ENCODE results near the gene CD47.

CD47 gene

DNA sequence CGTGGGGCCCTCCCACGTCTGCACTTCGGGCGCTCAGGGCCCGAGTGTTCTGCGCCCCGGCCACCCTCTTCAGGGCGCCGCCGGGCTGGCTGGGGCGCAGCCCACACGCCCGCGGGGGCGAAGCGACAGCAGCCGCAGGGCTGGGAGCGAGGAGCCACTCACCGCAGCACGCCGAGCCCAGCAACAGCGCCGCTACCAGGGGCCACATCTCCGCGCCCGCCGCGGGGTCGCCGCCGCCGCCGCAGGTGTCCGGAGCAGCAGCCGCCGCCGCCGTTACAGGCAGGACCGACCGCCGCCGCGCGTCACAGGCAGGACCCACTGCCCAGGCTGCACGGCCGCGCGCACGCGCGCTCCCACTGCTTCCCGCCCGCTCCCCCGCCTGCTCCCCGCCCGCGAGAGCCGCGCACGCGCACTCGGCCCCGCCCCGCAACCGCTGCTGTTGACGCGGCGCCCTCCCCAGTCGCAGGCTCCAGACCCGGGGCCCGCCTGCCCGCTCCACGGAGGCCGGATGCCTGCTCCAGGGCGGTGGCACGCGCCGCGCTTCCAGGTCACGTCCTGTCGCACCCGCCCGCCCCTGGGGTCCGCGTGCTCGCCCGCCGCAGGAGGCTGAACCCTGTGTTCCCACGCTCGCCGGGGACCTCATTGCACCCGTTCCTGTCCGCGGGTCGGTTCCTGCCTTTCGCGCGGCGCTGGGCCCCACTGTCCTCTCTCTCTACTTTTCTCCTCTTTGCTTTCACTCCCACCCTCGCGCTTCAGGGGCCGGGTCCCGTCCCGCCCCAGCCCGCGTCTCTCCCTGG is at the start of gene CD47:
CD47 (minus strand) TSS at position 331 of the 797 bp plus-strand sequence; CDS start at position 208, 123 bp downstream.
- DNase-seq (ENCODE audit: low read depth), result peak; percentile 62
- TF ChIP-seq, protein P1, sequence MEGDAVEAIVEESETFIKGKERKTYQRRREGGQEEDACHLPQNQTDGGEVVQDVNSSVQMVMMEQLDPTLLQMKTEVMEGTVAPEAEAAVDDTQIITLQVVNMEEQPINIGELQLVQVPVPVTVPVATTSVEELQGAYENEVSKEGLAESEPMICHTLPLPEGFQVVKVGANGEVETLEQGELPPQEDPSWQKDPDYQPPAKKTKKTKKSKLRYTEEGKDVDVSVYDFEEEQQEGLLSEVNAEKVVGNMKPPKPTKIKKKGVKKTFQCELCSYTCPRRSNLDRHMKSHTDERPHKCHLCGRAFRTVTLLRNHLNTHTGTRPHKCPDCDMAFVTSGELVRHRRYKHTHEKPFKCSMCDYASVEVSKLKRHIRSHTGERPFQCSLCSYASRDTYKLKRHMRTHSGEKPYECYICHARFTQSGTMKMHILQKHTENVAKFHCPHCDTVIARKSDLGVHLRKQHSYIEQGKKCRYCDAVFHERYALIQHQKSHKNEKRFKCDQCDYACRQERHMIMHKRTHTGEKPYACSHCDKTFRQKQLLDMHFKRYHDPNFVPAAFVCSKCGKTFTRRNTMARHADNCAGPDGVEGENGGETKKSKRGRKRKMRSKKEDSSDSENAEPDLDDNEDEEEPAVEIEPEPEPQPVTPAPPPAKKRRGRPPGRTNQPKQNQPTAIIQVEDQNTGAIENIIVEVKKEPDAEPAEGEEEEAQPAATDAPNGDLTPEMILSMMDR (IDR thresholded peaks at IDR 0.05; ENCODE audit: low read depth, low read length, missing control alignments), result no peak
- peak within 1 kb of the TSS; percentile 87 for H3K4me3 ChIP-seq (ENCODE audit: low read depth, low read length)
- in situ Hi-C loops (cut with HindIII; ENCODE audit: low sequenced_read_pairs), result no loop called here

DNA sequence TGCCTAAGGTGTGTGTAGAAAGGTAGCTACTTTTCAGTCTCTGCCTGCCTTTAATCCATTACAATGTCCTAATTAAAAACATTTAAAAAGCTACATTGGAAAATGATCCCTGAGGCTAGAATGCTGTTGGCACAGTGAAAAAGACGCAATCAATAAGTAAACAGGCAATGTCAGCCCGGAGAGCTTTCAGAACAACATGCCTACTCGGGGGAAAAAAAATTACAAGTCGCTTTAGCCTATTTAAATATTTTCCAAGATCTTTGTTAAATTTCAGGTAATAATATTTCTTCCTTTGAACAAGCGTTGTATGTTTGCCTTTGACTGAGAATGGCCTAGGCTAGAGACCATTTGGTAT is 46.6 kb upstream of the CD47 start:
- no peak overlapping the region for H3K4me3 ChIP-seq (ENCODE audit: low read depth, low read length)
- DNase-seq (ENCODE audit: low read depth), result no peak
- TF ChIP-seq, protein P1 (IDR thresholded peaks at IDR 0.05; ENCODE audit: low read depth, low read length, missing control alignments), result no peak
- in situ Hi-C loops (cut with HindIII; ENCODE audit: low sequenced_read_pairs), result no loop called here

DNA sequence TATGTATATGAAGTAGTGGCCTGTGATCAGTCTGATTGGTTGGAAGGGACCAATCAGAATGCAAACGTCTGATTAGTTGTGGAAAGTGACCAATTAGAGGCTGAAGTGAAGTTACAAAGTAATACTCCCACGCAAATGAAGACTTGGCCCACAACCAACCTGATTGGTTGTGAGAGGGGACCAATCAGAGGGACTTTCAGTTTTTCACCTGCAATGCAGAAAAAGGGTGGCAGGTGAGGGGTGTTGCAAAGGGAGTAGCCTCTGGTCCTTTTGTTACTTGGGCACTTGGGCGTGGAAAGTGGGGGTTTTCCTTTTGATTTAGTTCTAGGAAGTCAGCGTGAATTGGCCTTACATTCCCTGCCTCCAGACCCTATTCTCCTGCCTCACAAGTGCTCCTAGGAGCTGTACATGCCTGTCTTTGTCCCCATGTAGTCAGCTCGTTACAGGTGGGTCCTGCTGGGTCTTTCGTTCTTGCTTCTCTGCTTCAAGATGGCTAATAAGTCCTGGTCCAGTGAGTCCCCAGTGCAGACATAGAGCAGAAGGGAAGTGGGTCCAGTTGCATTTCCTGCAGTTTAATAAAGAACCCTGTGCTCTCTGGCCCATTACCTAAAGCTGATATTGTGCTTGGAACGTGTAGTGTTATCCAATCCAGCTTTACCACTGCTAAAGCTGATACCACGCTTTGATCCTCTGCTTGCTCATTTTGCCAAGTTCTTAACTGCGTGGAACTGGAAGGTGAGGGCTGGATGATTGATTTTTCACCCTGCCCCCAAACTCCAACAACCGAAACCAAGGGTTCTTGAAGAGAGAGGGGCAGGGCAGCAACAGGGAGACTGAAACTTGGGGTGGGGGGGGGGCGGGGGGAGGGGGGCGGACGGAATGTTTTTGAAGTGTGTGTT is 46.0 kb upstream of the CD47 start:
- no peak for DNase-seq (ENCODE audit: low read depth)
- H3K4me3 ChIP-seq (ENCODE audit: low read depth, low read length), result no peak overlapping the region
- in situ Hi-C loops (cut with HindIII; ENCODE audit: low sequenced_read_pairs), result no loop called here
- TF ChIP-seq, protein P1 (IDR thresholded peaks at IDR 0.05; ENCODE audit: low read depth, low read length, missing control alignments), result no peak

DNA sequence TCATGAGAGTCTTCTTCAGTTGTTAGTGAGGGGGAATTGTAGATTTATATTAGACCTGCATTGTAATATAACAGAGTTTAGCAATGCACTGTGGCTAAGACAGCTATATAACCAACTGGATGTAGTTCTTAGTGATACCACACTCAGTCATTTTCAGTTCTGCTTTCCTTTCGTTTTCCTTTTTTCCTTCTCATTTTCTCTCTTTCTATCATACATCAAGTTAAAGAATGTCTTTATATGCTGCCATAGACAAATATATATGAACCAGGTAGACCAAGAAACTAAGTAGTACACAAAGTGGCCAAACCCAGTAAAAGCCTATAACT is 43.7 kb upstream of the CD47 start:
- in situ Hi-C loops (cut with HindIII; ENCODE audit: low sequenced_read_pairs), result loop anchor here (5.0 kb wide), 1 partner anchor 98 kb away; no protein-coding TSS in a partner anchor
- no peak overlapping the region for H3K4me3 ChIP-seq (ENCODE audit: low read depth, low read length)
- DNase-seq (ENCODE audit: low read depth), result no peak
- TF ChIP-seq, protein P1 (IDR thresholded peaks at IDR 0.05; ENCODE audit: low read depth, low read length, missing control alignments), result no peak

DNA sequence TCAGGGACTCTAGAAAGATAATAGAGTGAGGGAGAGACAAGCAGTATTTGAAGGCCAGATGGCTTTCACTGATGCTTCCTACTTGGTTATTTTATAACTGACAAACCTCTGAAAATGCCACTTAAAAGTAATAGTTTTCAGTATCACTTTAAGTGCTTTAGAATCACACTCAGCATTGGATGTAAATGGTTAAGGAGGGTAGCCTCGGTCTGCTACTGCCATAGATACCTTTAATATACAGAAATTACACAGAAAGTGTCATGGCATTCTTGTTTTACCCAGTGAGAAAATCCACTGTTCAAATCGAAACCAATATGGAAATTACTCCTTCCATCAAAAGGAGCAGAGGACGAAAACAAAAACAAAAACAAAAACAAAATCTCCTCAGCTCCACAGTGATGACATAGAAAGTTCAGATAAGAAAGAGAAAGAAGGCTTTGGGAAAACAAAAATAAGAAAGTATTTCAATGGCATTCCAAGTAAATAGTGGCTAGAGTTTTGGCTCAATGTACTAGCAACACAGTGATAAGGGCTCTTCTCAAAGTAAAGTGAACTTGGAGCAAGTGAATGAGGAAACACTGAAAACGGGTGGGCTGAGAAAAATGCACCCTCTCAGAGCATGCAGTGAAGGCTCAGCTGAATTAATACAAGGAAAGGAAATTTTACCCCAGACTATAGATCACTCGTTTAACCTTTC is 43.2 kb upstream of the CD47 start:
- no peak for DNase-seq (ENCODE audit: low read depth)
- in situ Hi-C loops (cut with HindIII; ENCODE audit: low sequenced_read_pairs), result loop anchor here (5.0 kb wide), 1 partner anchor 98 kb away; no protein-coding TSS in a partner anchor
- TF ChIP-seq, protein P1 (IDR thresholded peaks at IDR 0.05; ENCODE audit: low read depth, low read length, missing control alignments), result no peak
- H3K4me3 ChIP-seq (ENCODE audit: low read depth, low read length), result no peak overlapping the region

DNA sequence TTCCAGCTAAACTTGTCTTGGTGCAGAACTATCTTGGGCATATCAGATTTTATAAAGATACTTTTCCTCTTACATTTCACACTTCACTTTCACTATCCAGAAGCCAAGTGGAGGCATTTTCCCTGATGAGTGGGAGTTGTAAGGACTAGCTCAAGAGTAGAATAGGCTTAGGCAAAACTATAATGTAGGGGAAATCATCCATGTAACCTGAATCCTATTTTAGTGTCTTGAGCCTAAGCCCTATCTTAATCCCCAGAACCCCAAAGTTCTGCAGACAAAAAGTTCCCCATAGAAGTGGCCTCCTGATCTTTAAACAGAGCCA is 42.2 kb upstream of the CD47 start:
- DNase-seq (ENCODE audit: low read depth), result no peak
- H3K4me3 ChIP-seq (ENCODE audit: low read depth, low read length), result no peak overlapping the region

More for the DNA sequence above, 42.2 kb upstream of the CD47 start:
- in situ Hi-C loops (cut with HindIII; ENCODE audit: low sequenced_read_pairs), result loop anchor here (5.0 kb wide), 1 partner anchor 99 kb away; no protein-coding TSS in a partner anchor
- TF ChIP-seq, protein P1 (IDR thresholded peaks at IDR 0.05; ENCODE audit: low read depth, low read length, missing control alignments), result no peak

Measured in astrocyte of the cerebellum (primary cell).